DOHH2 (cell line): Measurements from ENCODE around the gene SET.

ENCODE experiments used
- CTCF ChIP-seq: fragments of 200-600 bp; sonication (generic); IDR thresholded peaks from one replicate; pipeline ENCODE4 v1.5.1; 2014; ENCODE audit warnings: antibody characterized with exemption, mild to moderate bottlenecking, low read depth, low read length; ENCODE audit not compliant: poor library complexity, severe bottlenecking
- EZH2phosphoT487 ChIP-seq: fragments of 200-600 bp; sonication (generic); IDR thresholded peaks from 2 replicates; pipeline ENCODE4 v1.6.1; 2017; ENCODE audit warnings: borderline replicate concordance, mild to moderate bottlenecking, antibody characterized with exemption, low read length, moderate library complexity, mixed read lengths

- TF ChIP-seq CTCF (no peak), EZH2phosphoT487 (no peak)
These were observed 54.4 kb downstream of the SET start for GRCh38 chr9:128743421-128743820.
